BLaER1 treated with 17β-estradiol and CSF1 and Interleukin-3, amounts not matched to agents 10 nM and 100 nM (cell line): ENCODE data around the gene APBB2.

Experiments
- H3K27ac ChIP-seq, 11 experiments: shearing (Covaris generic); formaldehyde crosslinking; 2 replicates each; pipeline ENCODE4 v1.8.1; 2022
- H3K27me3 ChIP-seq, 11 experiments: shearing (Covaris generic); formaldehyde crosslinking; 2 replicates each; pipeline ENCODE4 v1.8.1; 2022
- H3K36me3 ChIP-seq, 11 experiments: shearing (Covaris generic); formaldehyde crosslinking; 2 replicates each; pipeline ENCODE4 v1.8.1; 2022
- H3K4me1 ChIP-seq, 10 experiments: shearing (Covaris generic); formaldehyde crosslinking; 2 replicates each; pipeline ENCODE4 v1.8.1; 2022
- H3K4me2 ChIP-seq, 11 experiments: shearing (Covaris generic); formaldehyde crosslinking; 2 replicates each; pipeline ENCODE4 v1.8.1; 2022
- H3K4me3 ChIP-seq, 10 experiments: shearing (Covaris generic); formaldehyde crosslinking; 2 replicates each; pipeline ENCODE4 v1.8.1; 2022
- H3K9ac ChIP-seq, 11 experiments: shearing (Covaris generic); formaldehyde crosslinking; 2 replicates each; pipeline ENCODE4 v1.8.1; 2022
- H3K9me3 ChIP-seq, 11 experiments: shearing (Covaris generic); formaldehyde crosslinking; replicated peaks in 1 of 11; 2 replicates each; pipeline ENCODE4 v1.8.1; 2022
- H4K20me1 ChIP-seq, 11 experiments: shearing (Covaris generic); formaldehyde crosslinking; 2 replicates each; pipeline ENCODE4 v1.8.1; 2022
- Cebpa-rat ChIP-seq, 11 experiments: shearing (Covaris generic); IDR thresholded peaks; 2 replicates each; pipeline ENCODE4 v1.8.1; 2022

APBB2 gene

DNA sequence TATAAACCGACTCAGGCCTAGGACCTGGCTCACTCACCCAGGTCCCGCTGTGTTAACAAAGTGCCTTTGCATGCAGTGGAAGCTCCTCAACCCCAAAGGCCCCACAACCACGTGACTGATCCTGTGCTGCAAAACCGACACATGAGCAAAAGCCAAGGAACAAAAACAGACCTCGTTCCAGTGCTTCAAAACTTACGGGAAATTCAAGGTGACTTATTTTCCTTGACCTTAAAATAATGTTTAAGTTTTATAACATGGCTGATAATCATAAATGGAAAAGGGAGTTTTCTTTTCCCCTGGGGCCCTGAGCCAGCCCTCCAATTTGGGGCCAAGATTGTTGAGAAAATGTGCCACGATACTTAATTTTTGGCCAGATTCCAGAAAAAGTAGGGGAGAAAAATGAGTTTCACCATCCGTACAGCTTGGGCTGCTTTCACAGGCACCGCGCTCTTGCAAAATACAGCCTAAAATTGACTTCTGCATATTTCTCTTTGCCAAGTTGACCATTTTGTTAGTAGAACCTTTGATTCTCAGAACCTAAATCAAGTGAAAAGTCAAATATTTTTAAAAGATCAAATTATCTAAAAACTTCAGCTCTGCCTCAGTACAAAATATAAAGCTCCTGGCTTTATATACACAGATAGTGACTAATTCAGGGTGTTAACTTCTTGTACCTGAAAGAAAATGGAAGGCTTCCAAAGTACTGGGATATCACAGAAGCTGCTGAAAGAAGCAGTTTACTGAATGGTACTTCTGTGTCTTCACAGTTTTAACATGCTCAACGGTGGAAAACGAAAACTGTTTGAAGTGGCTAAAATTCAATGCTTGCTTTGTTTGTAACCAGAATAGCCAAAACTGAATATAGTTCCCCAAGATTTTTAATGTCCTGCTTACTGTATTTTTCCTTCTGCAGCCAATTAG lies 93.8 kb downstream of the APBB2 start:
- no peak for TF ChIP-seq Cebpa-rat (IDR thresholded peaks at IDR 0.05)

GRCh38 chr4:41119867-41120295 lies 94.5 kb downstream of the APBB2 start:
- H4K20me1 ChIP-seq: no peaks in the 10 kb centered on the region
- no peak overlapping the region for H3K4me3 ChIP-seq
- peak overlapping the region in 8 of 11 experiments; percentile 15 to 62 (median 55); a peak in 11 of 22 replicates for H3K4me2 ChIP-seq
- H3K27me3 ChIP-seq: no peaks in the 10 kb centered on the region
- TF ChIP-seq Cebpa-rat (IDR thresholded peaks at IDR 0.05): no peak
- H3K9me3 ChIP-seq: peaks cover 12 to 27% (median 20%) of the 10 kb centered on the region in 11 experiments; a peak in 21 of 22 replicates
- H3K36me3 ChIP-seq: peaks cover 0 to 19% (median 0%) of the 10 kb centered on the region in 11 experiments; a peak in 6 of 22 replicates
- no peak overlapping the region for H3K9ac ChIP-seq
- peaks cover 3 to 47% (median 34%) of the 10 kb centered on the region in 10 experiments; a peak in 16 of 20 replicates for H3K4me1 ChIP-seq
- H3K27ac ChIP-seq: peak overlapping the region in 2 of 11 experiments; percentile 7 to 20; a peak in 1 of 22 replicates

More for the DNA sequence above, 93.8 kb downstream of the APBB2 start:
- Histone ChIP-seq H3K27ac (peak overlapping the region in 2 of 11 experiments; percentile 7 to 30; a peak in 3 of 22 replicates), H4K20me1 (no peaks in the 10 kb centered on the region), H3K4me3 (no peak overlapping the region), H3K27me3 (no peaks in the 10 kb centered on the region), H3K36me3 (peaks cover 0 to 24% (median 1%) of the 10 kb centered on the region in 11 experiments; a peak in 8 of 22 replicates), H3K4me1 (peaks cover 3 to 47% (median 34%) of the 10 kb centered on the region in 10 experiments; a peak in 16 of 20 replicates), H3K9me3 (peaks cover 5 to 22% (median 14%) of the 10 kb centered on the region in 11 experiments; a peak in 17 of 22 replicates), H3K4me2 (peak overlapping the region in 9 of 11 experiments; percentile 15 to 62 (median 55); a peak in 15 of 22 replicates), H3K9ac (peak overlapping the region in 1 of 11 experiments; percentile 28; a peak in 2 of 22 replicates)

DNA sequence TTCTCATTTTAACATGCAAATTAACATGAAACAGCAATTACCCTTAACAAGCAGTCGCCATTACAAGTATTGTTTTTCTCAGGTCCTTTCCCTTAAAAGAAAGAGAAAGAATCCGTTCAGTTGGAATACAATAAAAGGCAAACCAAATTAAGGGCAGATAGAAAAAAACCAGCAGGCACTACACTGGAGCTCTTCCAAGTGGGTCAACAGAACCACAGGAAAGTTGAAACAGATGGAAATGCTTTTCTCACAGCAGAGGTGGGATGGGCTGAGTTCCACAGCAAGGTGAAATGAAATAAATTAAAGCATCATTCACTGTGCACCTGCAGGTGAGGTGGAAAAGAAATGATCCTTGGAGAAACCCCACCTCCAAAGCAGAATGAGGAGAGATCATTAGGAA lies 102.6 kb downstream of the APBB2 start:
- H3K4me1 ChIP-seq: peaks cover 0 to 10% (median 8%) of the 10 kb centered on the region in 10 experiments; a peak in 13 of 20 replicates
- peaks cover 0 to 10% (median 0%) of the 10 kb centered on the region in 11 experiments; a peak in 3 of 22 replicates for H3K36me3 ChIP-seq
- no peak overlapping the region for H3K27ac ChIP-seq
- no peak for TF ChIP-seq Cebpa-rat (IDR thresholded peaks at IDR 0.05)
- no peak overlapping the region for H3K9ac ChIP-seq
- peaks cover 0 to 4% (median 0%) of the 10 kb centered on the region in 11 experiments; a peak in 1 of 22 replicates for H4K20me1 ChIP-seq
- no peaks in the 10 kb centered on the region for H3K27me3 ChIP-seq
- H3K9me3 ChIP-seq: peaks cover 12 to 26% (median 17%) of the 10 kb centered on the region in 11 experiments; a peak in 19 of 22 replicates
- no peak overlapping the region for H3K4me2 ChIP-seq
- no peak overlapping the region for H3K4me3 ChIP-seq

DNA sequence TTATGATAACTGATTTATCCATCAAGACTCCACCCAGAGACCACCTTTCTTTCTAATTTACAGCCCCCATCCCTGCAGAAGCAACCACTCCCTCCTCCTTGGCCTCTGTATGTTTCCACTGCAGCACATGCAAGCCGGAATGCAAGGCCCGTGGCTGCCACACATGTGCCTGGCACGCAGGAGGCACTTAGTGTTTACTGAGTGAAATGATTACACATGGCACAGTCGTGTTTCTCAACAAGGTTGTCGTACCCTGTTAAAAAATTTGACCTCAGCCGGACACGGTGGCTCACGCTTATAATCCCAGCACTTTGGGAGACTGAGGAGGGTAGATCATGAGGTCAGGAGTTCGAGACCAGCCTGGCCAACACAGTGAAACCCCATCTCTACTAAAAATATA lies 104.3 kb downstream of the APBB2 start:
- H4K20me1 ChIP-seq: peaks cover 0 to 4% (median 0%) of the 10 kb centered on the region in 11 experiments; a peak in 1 of 22 replicates
- H3K27me3 ChIP-seq: no peaks in the 10 kb centered on the region

DNA sequence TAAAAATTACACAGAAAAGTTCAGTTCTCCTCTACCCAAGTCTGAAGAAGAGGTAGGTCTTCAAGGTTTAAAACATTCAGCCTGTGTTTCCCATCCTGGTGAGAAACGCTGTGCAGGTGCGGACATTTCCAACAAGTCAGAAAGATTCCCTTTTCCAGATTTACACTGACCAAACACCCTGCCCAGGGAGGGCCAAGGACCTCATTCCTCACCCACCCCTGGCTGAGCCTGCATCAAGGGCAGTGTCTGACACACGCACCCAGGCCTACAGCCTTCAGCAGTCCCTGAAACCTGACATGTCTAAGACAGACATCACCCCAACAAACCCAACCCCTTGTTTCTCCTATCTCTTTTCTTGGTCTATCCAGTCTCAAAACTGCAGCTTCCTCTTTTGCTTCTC lies 105.9 kb downstream of the APBB2 start:
- Histone ChIP-seq H3K4me3 (no peak overlapping the region), H3K27me3 (no peaks in the 10 kb centered on the region), H4K20me1 (peaks cover 0 to 4% (median 0%) of the 10 kb centered on the region in 11 experiments; a peak in 1 of 22 replicates), H3K4me1 (peaks cover 0 to 10% (median 8%) of the 10 kb centered on the region in 10 experiments; a peak in 13 of 20 replicates), H3K4me2 (no peak overlapping the region), H3K36me3 (peaks cover 0 to 4% (median 0%) of the 10 kb centered on the region in 11 experiments; a peak in 4 of 22 replicates), H3K27ac (no peak overlapping the region), H3K9me3 (peaks cover 0 to 11% (median 0%) of the 10 kb centered on the region in 11 experiments; a peak in 3 of 22 replicates), H3K9ac (no peak overlapping the region)
- no peak for TF ChIP-seq Cebpa-rat (IDR thresholded peaks at IDR 0.05)

More for the DNA sequence above, 104.3 kb downstream of the APBB2 start:
- H3K36me3 ChIP-seq: peaks cover 0 to 4% (median 0%) of the 10 kb centered on the region in 11 experiments; a peak in 3 of 22 replicates
- H3K27ac ChIP-seq: no peak overlapping the region
- H3K4me2 ChIP-seq: no peak overlapping the region
- no peak for TF ChIP-seq Cebpa-rat (IDR thresholded peaks at IDR 0.05)
- peaks cover 0 to 10% (median 8%) of the 10 kb centered on the region in 10 experiments; a peak in 13 of 20 replicates for H3K4me1 ChIP-seq
- H3K4me3 ChIP-seq: no peak overlapping the region
- H3K9me3 ChIP-seq: peaks cover 3 to 15% (median 4%) of the 10 kb centered on the region in 11 experiments; a peak in 18 of 22 replicates
- H3K9ac ChIP-seq: no peak overlapping the region

DNA sequence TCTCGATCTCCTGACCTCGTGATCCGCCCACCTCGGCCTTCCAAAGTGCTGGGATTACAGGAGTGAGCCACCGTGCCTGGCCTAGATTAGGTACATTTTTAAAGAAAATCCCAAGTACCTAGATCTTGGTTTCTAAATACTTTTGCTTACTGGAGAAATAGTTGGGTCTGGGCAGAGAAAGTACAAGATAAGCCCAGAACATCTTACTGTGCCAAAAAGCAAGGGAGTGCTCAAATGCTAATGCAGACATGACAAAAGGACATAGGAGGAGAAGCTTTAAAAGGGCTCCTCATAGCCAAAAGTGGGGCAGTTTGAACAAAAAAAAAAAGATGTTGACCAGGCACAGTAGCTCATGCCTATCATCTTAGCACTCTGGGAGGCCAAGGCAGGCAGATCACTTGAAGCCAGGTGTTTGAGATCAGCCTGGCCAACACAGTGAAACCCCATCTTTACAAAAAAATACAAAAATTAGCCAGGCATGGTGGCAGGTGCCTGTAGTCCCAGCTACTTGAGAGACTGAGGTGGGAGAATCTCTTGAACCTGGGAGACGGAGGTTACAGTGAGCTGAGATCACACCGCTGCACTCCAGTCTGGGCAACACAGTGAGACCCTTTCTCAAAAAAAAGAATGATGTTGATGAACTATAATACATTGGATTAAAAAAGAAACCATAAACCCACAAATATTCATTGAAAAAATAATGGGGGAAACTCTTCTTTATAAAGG lies 107.5 kb downstream of the APBB2 start:
- no peak overlapping the region for H3K4me2 ChIP-seq
- peaks cover 0 to 5% (median 0%) of the 10 kb centered on the region in 10 experiments; a peak in 1 of 20 replicates for H3K4me1 ChIP-seq
- H3K36me3 ChIP-seq: peaks cover 0 to 4% (median 0%) of the 10 kb centered on the region in 11 experiments; a peak in 4 of 22 replicates
- no peak overlapping the region for H3K9ac ChIP-seq
- H3K27ac ChIP-seq: no peak overlapping the region
- no peak for TF ChIP-seq Cebpa-rat (IDR thresholded peaks at IDR 0.05)
- no peak overlapping the region for H3K4me3 ChIP-seq
- H4K20me1 ChIP-seq: no peaks in the 10 kb centered on the region
- H3K27me3 ChIP-seq: no peaks in the 10 kb centered on the region
- peaks cover 0 to 11% (median 0%) of the 10 kb centered on the region in 11 experiments; a peak in 2 of 22 replicates for H3K9me3 ChIP-seq

DNA sequence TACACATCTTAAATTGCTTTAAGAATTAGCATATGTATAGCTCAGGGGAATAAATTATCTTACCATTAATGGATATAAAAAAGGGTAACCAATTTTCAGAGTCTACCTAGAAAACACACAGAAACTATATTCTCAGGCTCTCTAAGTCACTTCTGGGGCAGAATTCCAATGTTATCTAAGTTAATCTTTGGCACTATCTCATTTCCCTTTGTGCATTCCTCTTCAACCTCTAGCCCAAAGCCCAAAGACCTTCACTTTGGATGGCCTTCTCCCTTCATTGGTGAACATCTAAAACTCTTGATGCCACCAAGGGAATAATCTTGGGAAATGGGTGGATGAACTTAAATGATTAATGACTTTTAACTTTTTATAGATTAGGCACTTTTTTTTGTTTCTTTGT lies 108.3 kb downstream of the APBB2 start:
- H3K9ac ChIP-seq: no peak overlapping the region
- H3K9me3 ChIP-seq: peaks cover 0 to 11% (median 0%) of the 10 kb centered on the region in 11 experiments; a peak in 1 of 22 replicates
- no peak overlapping the region for H3K4me3 ChIP-seq
- H3K36me3 ChIP-seq: peaks cover 0 to 2% (median 0%) of the 10 kb centered on the region in 11 experiments; a peak in 4 of 22 replicates
- H3K27me3 ChIP-seq: no peaks in the 10 kb centered on the region
- no peak overlapping the region for H3K27ac ChIP-seq
- peaks cover 0 to 5% (median 0%) of the 10 kb centered on the region in 10 experiments; a peak in 1 of 20 replicates for H3K4me1 ChIP-seq
- no peak for TF ChIP-seq Cebpa-rat (IDR thresholded peaks at IDR 0.05)
- no peak overlapping the region for H3K4me2 ChIP-seq
- no peaks in the 10 kb centered on the region for H4K20me1 ChIP-seq

DNA sequence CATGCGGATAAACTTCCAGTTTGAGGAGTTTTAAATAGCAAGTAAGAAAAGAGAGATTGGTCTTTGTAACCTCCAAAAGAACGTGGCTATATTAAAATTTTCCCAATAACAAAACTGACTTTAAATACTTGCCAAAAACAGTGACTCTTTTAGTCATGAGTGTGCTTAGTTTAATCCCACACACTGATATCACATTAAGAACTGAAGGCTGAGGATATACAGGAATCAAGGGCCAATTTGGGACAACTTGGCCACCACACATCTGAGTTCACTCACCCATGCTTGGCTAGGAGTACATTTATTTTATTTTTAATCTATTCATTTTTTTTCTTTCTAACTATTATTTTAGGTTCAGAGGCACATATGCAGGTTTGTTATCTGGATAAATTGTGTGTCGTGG lies 110.2 kb downstream of the APBB2 start:
- Histone ChIP-seq H3K9ac (no peak overlapping the region), H3K4me3 (no peak overlapping the region), H3K4me2 (no peak overlapping the region), H3K27me3 (no peaks in the 10 kb centered on the region), H3K4me1 (peaks cover 0 to 5% (median 0%) of the 10 kb centered on the region in 10 experiments; a peak in 1 of 20 replicates), H4K20me1 (no peaks in the 10 kb centered on the region), H3K36me3 (no peaks in the 10 kb centered on the region; a peak in 2 of 22 replicates), H3K9me3 (0 out of 22 replicates have a peak, but pooled peaks cover 0 to 11% (median 0%) of the 10 kb centered on the region in 11 experiments), H3K27ac (no peak overlapping the region)
- TF ChIP-seq Cebpa-rat (IDR thresholded peaks at IDR 0.05): no peak
